Pancreas (tissue), 10 donors: ENCODE measurements around the gene CHST14. TPM values are rescaled to one million over a fixed set of nuclear protein-coding genes. Genes with fewer than 3 reads are reported as not detected.

ENCODE experiments used
- ATAC-seq, 4 donors: fragments of 200-7000 bp; cut with Tn5 transposase; one replicate each; pipeline versions ENCODE4 v1.8.0 to v1.9.1; 2020; ENCODE audit warnings: mild to moderate bottlenecking in 4 of 4, moderate library complexity in 4 of 4
- DNase-seq, 6 donors: peaks; one replicate each; pipeline ENCODE4 v3.0.0-alpha.2; 2020
- FAIRE-seq: peaks from 2 replicates; lab custom pipeline; 2012; peaks lifted over from hg19 to GRCh38; lab: Jason Lieb, UNC
- H3K27ac ChIP-seq, 4 donors: fragments of 200-600 bp; sonication (generic); 1 replicate in 3 of 4; 2 replicates in 1 of 4; pipeline versions ENCODE4 v1.5.0 to v1.8.0; 2020
- H3K27me3 ChIP-seq, 4 donors: fragments of 200-600 bp; one replicate each; pipeline ENCODE4 v1.8.0; 2021
- H3K36me3 ChIP-seq, 3 donors: fragments of 200-600 bp; sonication (generic) in 1 of 3; one replicate each; pipeline versions ENCODE4 v1.5.0 to v1.8.0; 2020 to 2021
- H3K4me1 ChIP-seq, 3 donors: fragments of 200-600 bp; one replicate each; pipeline ENCODE4 v1.8.0; 2021
- H3K4me3 ChIP-seq, 4 donors: fragments of 200-600 bp; sonication (generic) in 2 of 4; one replicate each; pipeline versions ENCODE4 v1.5.0 to v1.8.0; 2020 to 2021
- H3K9me3 ChIP-seq, 4 donors: fragments of 200-600 bp; one replicate each; pipeline ENCODE4 v1.8.0; 2021
- WGBS, 2 donors: extraction: QIAGEN DNeasy Blood & Tissue Kit; methylation state at CpG; one replicate each; pipeline ENCODE4 v1.1.7; 2013; 5-methylcytosine and 5-hydroxymethylcytosine counted together
- intact Hi-C, 3 donors: fragments of 100-400 bp; cut with DNase I; formaldehyde crosslinking; loops; one replicate each; pipeline versions ENCODE4 v1.11.1 to v1.14.2; 2022
- polyA plus RNA-seq, 2 donors: library from polyadenylated mRNA; stranded (reverse); fragments of 200-250 nt; gene quantifications; one replicate each; pipeline ENCODE4 v1.2.3, GENCODE V29; 2013
- total RNA-seq, 6 donors: library from RNA; stranded (reverse); fragmentation: NEBNext Ultra II Directional in 4 of 6; extraction: Animal tissue kit (Norgen Biotek cat#: 25700) in 4 of 6; gene quantifications; one replicate each; pipeline versions ENCODE4 v1.2.1 to v1.2.4, GENCODE V29; 2021 to 2023
- TF ChIP-seq, protein P1 (sequence below), 4 donors: fragments of 200-600 bp; sonication (generic) in 3 of 4; IDR thresholded peaks; one replicate each; pipeline versions ENCODE4 v1.5.0 to v1.8.0; 2021; ENCODE audit warnings: antibody characterized with exemption in 4 of 4
- donor health status: healthy with polysubstance abuse.
- donor health status: DM: no; HTN: no; CAD: no; lungs with moderate emphysema.
- donor health status: DM: no; HTN: no; CAD: no.
- donor health status: control.
- donor health status: control.
- donor health status: Bipolar disorder and iron deficiency.
- donor health status: DM: yes; HTN: yes; CAD: no.
- donor health status: DM: no; HTN: no; CAD: no.
- donor health status: DM: no; HTN: no; CAD: no.
- donor health status: DM: yes; HTN: yes; CAD: no.

Gene CHST14
- total and polyA plus RNA-seq, 8 donors = 3.1 to 8.9 (median 4.3) TPM

DNA sequence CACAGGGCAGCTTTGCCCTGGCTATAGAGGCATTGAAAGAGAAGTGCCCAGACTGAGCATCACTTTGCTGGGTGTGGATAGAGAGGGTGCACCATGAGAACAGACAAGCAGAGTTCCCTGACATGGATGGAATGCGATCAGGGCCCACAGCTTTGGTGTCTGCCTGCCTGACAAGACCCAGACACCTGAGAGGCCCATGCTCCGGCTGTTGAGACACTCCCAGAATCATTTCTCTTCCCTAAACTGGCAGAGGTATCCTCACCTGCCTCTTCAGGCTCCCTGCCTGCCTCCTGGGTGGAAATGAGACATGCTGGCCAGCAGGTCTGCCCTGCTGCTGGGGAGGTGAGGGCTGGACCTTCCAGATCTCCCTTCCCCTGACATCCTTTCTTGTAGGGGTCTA lies 10.4 kb upstream of the CHST14 start:
- Histone ChIP-seq H3K4me3 (no peak overlapping the region), H3K9me3 (no peaks in the 10 kb centered on the region), H3K27ac (no peak overlapping the region), H3K36me3 (peaks cover 0 to 23% (median 8%) of the 10 kb centered on the region in 3 donors), H3K27me3 (no peaks in the 10 kb centered on the region), H3K4me1 (peaks cover 9 to 16% (median 15%) of the 10 kb centered on the region in 3 donors)
- intact Hi-C loops = no loop called here
- ATAC-seq = no peak
- TF ChIP-seq, protein P1, sequence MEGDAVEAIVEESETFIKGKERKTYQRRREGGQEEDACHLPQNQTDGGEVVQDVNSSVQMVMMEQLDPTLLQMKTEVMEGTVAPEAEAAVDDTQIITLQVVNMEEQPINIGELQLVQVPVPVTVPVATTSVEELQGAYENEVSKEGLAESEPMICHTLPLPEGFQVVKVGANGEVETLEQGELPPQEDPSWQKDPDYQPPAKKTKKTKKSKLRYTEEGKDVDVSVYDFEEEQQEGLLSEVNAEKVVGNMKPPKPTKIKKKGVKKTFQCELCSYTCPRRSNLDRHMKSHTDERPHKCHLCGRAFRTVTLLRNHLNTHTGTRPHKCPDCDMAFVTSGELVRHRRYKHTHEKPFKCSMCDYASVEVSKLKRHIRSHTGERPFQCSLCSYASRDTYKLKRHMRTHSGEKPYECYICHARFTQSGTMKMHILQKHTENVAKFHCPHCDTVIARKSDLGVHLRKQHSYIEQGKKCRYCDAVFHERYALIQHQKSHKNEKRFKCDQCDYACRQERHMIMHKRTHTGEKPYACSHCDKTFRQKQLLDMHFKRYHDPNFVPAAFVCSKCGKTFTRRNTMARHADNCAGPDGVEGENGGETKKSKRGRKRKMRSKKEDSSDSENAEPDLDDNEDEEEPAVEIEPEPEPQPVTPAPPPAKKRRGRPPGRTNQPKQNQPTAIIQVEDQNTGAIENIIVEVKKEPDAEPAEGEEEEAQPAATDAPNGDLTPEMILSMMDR (IDR thresholded peaks at IDR 0.05) = no peak
- DNase-seq = peak in 1 of 6 donors; percentile 37
- 93 to 100% methylated on average over 2 of the region's 2 CpGs for WGBS, 2 donors
- FAIRE-seq = no peak

DNA sequence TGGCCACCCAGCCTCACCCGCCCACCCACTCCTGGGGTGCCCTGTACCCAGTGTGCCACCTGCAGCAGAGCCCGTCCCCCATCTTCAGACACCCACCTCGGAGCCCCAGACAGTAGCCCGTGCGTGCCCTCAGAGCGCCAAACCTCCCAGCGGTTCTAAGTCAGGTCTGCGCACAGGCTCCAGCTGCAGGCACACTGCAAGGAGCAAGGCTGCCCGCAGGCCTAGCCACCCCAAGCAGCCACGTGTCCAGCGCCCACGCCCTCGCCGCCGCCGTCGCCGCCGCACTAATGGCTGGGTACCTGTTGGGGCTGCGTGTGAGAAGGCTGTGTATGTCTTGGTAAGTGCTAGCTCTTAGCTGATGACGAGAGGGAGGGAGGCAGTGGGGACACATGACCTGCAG lies 8.8 kb upstream of the CHST14 start:
- H3K36me3 ChIP-seq = peaks cover 0 to 34% (median 8%) of the 10 kb centered on the region in 3 donors
- DNase-seq (peak in 1 of 6 donors; percentile 50), FAIRE-seq (no peak), ATAC-seq (no peak)
- no peaks in the 10 kb centered on the region for H3K27me3 ChIP-seq
- intact Hi-C loops = no loop called here
- H3K27ac ChIP-seq = no peak overlapping the region
- H3K4me1 ChIP-seq = peaks cover under 1% of the 10 kb centered on the region in 3 donors
- H3K4me3 ChIP-seq = no peak overlapping the region
- WGBS, 2 donors = 94 to 95% methylated on average over 21 of the region's 21 CpGs
- no peaks in the 10 kb centered on the region for H3K9me3 ChIP-seq
- TF ChIP-seq, protein P1 (IDR thresholded peaks at IDR 0.05) = no peak

DNA sequence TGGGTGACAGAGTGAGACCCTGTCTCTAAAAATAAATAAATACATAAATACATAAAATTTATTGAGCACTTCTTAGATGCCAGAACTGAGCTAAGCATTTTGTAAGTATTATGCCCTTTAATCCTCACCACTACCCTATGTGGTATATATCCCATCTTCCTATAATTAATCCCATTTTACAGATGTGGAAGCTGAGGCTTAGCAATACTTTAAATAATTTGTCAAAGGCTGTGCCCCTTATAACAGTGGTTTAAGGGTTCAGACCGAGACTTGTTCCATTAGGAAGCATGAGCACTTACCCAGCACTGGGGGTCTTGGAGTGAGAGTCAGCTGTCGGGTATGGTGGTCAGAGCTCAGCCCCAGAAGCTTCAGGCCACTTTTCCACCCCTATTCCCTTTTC lies 7.5 kb upstream of the CHST14 start:
- no peaks in the 10 kb centered on the region for H3K9me3 ChIP-seq
- no peak for DNase-seq
- no peak overlapping the region for H3K4me3 ChIP-seq
- TF ChIP-seq, protein P1 (IDR thresholded peaks at IDR 0.05) = no peak
- FAIRE-seq = no peak
- no peaks in the 10 kb centered on the region for H3K27me3 ChIP-seq
- WGBS, 2 donors = 93 to 96% methylated on average over 2 of the region's 2 CpGs
- no peak for ATAC-seq
- intact Hi-C loops = no loop called here
- H3K36me3 ChIP-seq = peaks cover 0 to 34% (median 8%) of the 10 kb centered on the region in 3 donors
- H3K4me1 ChIP-seq = no peaks in the 10 kb centered on the region
- H3K27ac ChIP-seq = no peak overlapping the region

DNA sequence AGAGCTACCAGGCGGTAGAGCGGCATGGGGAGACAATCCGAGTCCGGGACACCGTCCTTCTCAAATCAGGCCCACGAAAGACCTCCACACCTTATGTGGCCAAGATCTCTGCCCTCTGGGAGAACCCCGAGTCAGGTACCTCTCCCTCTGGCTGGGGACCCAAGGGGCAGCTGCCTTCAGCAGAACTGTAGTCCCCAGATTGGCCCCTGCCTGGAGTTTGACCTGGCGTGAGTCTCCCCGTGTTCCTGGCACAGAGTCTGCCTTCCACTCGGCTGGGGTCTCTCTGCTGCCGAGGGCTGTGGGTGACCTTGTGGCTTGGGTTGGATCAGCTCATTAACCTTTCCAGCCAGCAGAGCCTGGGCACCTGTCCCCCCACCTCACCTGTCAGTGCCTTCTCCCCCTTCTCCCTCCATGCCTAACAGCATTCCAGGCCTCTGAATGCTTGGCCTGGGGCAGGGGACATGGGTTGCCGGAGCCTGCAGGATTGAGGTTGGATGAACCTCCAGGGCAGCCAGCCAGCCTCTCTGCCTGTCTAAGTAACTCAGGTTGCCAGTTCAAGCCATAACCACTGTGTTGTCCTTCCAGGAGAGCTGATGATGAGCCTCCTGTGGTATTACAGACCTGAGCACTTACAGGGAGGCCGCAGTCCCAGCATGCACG lies 6.8 kb upstream of the CHST14 start:
- 84 to 87% methylated on average over 14 of the region's 14 CpGs for WGBS, 2 donors
- intact Hi-C loops = no loop called here
- no peak for FAIRE-seq
- peak in 1 of 6 donors; percentile 24 for DNase-seq
- Histone ChIP-seq H3K4me3 (no peak overlapping the region), H3K9me3 (no peaks in the 10 kb centered on the region), H3K27ac (no peak overlapping the region), H3K27me3 (no peaks in the 10 kb centered on the region), H3K36me3 (peaks cover 0 to 29% (median 8%) of the 10 kb centered on the region in 3 donors), H3K4me1 (no peaks in the 10 kb centered on the region)
- no peak for ATAC-seq
- TF ChIP-seq, protein P1 (IDR thresholded peaks at IDR 0.05) = no peak

DNA sequence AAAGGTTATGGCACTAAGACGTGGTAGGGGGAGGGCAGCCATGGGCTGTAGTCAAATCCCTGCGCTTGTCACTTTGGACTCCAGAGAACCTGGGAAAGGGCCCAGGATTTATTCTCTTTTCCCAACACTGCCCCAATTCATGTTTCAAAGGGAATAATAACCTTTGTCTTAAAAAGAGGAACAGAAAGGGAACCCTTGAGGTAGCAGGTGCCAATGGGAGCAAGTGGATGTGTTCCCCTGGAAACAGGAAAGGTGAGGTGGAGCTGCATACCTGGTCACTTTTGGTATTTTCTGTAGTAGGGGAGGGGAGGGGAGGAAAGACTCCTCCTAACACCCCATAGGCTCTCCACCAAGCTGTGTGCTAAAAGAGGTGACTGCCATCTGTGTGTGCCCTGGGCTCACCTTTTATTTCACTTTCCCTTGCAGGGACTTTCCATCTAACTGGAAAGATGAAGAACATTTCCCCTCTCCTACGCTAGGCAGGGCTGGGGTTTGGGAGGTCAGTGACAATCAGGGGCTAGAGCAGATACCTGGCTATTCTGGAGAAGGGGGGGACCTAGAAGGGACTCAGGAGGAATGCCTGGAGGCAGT lies 6.1 kb upstream of the CHST14 start:
- DNase-seq = peak in 1 of 6 donors; percentile 12
- ATAC-seq = peak in 1 of 4 donors; percentile 9
- TF ChIP-seq, protein P1 (IDR thresholded peaks at IDR 0.05) = no peak
- Histone ChIP-seq H3K36me3 (peaks cover 0 to 23% (median 3%) of the 10 kb centered on the region in 3 donors), H3K4me1 (no peaks in the 10 kb centered on the region), H3K27me3 (no peaks in the 10 kb centered on the region), H3K4me3 (no peak overlapping the region), H3K9me3 (no peaks in the 10 kb centered on the region), H3K27ac (no peak overlapping the region)
- no peak for FAIRE-seq
- WGBS, 2 donors = 92 to 95% methylated on average over 3 of the region's 3 CpGs
- intact Hi-C loops = no loop called here
